Neural cell (in vitro differentiated cells): Measurements from ENCODE around the gene LACRT.

Experiments used
- POLR2AphosphoS5 ChIP-seq: IDR thresholded peaks from 2 replicates; pipeline ENCODE4 v1.6.1; 2012
- TF ChIP-seq, protein P1 (sequence below): fragments of 450-650 bp; IDR thresholded peaks from 2 replicates; pipeline ENCODE4 v1.5.1; 2014; ENCODE audit warnings: antibody characterized with exemption, mild to moderate bottlenecking, moderate library complexity; ENCODE audit not compliant: poor library complexity, severe bottlenecking

DNA sequence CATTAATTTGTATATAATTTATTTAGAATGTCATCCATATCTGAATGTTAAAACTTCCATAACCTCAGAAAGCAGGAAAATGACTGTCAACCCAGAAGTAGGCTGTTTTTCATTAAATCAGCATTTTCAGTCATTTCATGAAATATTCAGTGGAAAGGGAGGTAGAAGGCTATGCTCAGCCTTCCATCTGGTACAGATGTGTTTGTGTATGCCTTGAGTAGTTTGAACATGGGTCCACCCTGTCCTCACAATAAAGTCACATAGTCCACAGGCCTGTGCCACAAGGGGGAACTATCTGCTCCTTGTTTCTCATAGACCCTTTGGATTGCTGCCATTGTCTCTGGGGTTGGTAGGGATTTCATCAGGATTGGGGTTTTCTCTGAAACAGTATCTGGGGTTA, 9.1 kb downstream of the LACRT start:
- TF ChIP-seq, protein P1, sequence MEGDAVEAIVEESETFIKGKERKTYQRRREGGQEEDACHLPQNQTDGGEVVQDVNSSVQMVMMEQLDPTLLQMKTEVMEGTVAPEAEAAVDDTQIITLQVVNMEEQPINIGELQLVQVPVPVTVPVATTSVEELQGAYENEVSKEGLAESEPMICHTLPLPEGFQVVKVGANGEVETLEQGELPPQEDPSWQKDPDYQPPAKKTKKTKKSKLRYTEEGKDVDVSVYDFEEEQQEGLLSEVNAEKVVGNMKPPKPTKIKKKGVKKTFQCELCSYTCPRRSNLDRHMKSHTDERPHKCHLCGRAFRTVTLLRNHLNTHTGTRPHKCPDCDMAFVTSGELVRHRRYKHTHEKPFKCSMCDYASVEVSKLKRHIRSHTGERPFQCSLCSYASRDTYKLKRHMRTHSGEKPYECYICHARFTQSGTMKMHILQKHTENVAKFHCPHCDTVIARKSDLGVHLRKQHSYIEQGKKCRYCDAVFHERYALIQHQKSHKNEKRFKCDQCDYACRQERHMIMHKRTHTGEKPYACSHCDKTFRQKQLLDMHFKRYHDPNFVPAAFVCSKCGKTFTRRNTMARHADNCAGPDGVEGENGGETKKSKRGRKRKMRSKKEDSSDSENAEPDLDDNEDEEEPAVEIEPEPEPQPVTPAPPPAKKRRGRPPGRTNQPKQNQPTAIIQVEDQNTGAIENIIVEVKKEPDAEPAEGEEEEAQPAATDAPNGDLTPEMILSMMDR, result no peak
- no peak for TF ChIP-seq POLR2AphosphoS5
